HG03432 (cell line): ENCODE measurements around the gene UVSSA.
"Not testable (repeated sequence)": the region's sequence is repeated elsewhere in the genome, so short reads cannot be mapped to it uniquely, and the experiment has no call there.

ENCODE experiments used
- ATAC-seq: cut with Tn5 transposase; IDR thresholded peaks from one replicate; pipeline ENCODE4 v1.9.1; 2021; ENCODE audit warnings: mild to moderate bottlenecking, moderate library complexity; ENCODE audit not compliant: unreplicated experiment

The UVSSA gene

DNA sequence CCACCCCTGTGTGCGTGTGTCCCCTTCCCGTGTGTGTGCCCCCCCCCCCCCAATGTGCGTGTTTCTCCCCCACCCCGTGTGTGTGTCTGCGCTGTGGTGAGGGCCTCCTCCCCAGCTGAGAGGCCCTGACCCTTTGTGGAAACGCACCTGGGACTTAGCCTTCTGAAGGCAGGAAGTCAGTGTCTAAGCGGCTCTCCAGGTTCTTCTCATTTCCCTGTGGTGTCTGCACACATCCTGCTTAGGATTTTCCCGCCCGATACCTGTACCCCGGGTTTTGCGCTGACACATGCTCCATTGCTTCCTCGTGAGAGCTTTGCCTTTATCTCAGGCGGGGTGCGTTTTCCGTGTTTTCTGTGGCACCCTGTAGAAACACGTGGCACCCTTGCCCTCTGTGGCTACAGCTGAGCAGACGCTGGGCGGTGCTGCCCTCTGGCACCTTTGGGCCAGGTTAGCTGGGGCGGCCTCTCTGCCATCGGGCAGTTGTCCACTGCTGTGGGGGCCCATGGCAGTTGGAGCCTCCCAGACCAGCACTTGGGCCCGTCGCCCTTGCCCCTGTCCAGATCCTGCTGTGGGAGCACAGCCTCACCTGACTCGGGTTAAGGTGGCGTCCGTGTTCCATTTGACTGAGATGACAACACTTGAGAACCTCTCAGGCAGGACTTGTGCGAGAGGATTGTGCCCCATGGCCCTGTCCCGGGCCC lies 31.0 kb upstream of the UVSSA start:
- no peak for ATAC-seq

DNA sequence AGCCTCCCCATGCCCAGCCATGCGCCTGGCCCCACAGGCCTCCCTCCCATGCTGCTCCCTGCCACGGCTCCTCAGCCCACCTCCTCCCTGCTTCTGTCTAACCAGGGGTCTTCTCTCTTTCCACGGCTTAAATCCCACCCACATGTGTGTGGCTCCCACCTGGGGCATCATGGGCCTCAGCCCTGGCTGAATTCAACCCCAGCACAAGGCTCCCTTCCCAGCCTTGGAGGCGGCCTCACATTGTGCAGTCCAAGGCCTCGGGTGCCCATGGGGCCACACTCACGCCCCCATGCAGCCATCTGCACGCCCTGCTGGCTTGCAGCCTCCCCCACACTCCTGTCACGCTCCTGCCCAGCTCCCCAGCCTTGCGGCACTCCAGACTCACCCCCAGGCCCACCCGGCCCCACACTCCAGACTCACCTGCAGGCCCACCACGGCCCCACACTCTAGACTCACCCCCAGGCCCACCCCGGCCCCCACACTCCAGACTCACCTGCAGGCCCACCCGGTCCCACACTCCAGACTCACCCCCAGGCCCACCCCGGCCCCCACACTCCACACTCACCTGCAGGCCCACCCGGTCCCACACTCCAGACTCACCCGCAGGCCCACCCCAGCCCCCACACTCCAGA lies 30.4 kb upstream of the UVSSA start:
- ATAC-seq: no peak

- ATAC-seq: no peak
These were observed 29.6 kb upstream of the UVSSA start for GRCh38 chr4:1317177-1318045.

DNA sequence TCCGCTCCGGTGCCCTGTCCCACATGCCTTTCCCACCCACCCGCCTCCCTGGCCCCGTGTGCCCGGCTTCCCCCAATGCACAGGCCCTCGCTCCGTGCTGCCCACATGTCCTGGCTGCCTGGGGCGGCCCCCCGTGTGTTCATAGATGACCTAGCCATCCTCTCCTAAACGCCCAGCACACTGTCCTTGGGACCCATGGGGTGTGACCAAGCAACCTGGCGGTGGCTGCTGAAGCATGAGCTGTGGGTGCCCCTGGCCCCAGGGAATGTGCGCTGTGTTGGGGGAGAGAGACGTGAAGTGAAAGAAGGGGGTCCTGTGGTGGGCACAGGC lies 29.0 kb upstream of the UVSSA start:
- ATAC-seq: no peak

DNA sequence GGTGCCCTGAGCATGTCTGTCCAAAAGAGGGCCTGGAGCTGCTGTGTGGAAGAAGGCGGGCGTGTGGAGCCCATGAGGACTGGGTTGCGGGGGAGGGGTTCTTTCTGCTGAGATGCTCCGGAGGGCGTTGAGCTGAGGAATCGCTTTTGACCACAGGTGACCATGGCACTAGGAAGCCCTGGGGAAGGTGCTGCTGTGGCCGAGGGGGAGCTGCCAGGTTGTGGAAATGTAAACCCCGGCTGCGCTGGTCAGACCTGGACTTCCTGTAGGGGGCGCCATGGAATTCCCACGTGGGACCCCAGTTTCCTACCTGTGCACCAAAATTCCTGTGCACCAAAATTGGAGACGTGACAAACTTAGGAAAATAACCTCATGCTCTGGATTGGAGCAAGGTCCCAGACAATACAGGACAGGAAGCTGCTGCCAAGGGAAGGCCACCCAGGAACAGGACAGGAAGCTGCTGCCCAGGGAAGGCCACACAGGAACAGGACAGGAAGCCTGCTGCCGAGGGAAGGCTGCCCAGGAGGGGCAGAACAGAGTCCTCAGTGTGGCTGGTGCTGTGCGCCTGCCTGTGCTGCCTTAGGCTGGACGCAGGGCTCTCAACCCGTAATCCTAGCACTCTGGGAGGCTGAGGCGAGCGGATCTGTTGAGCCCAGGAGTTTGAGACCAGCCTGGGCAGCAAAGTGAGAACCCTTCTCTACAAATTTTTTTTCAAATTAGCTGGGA lies 28.4 kb upstream of the UVSSA start:
- ATAC-seq: no peak

- ATAC-seq: no peak
These were observed 25.5 kb upstream of the UVSSA start for GRCh38 chr4:1321486-1321885.

DNA sequence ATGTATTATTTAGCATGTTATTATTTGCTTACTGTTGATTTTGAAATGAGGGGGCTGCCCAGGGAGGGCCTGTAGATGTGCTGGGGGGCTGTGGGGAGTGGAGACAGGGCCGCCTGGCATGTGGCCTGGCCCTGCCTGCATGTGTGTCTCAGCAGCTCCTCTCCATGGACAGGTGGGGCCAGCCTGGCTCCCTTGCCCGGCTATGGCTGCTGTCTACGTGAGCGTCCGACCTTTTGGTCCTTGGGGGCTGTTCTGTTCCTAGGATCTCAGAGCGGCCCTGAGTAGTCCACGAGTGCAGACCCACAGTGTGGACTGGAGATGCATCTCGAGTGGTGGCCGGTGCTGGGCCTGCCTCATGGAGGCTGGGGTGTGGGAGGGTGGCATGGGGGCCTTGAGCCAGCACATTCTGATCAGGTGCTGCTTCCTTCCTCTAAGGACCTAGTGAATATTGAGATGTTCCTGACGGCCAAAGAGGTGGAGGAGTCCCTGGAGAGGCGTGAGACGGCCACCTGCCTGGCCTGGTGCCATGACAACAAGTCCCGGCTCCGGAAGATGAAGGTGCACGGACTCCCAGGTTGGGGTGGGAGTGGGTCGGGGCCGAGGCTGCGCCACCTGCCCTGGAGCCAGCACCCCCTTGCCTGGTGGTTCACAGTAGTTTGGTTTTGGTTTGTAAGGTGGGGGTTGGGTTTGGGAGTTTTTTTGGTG lies 24.9 kb upstream of the UVSSA start:
- no peak for ATAC-seq

GRCh38 chr4:1323280-1323634 lies 23.8 kb upstream of the UVSSA start:
- ATAC-seq: no peak

DNA sequence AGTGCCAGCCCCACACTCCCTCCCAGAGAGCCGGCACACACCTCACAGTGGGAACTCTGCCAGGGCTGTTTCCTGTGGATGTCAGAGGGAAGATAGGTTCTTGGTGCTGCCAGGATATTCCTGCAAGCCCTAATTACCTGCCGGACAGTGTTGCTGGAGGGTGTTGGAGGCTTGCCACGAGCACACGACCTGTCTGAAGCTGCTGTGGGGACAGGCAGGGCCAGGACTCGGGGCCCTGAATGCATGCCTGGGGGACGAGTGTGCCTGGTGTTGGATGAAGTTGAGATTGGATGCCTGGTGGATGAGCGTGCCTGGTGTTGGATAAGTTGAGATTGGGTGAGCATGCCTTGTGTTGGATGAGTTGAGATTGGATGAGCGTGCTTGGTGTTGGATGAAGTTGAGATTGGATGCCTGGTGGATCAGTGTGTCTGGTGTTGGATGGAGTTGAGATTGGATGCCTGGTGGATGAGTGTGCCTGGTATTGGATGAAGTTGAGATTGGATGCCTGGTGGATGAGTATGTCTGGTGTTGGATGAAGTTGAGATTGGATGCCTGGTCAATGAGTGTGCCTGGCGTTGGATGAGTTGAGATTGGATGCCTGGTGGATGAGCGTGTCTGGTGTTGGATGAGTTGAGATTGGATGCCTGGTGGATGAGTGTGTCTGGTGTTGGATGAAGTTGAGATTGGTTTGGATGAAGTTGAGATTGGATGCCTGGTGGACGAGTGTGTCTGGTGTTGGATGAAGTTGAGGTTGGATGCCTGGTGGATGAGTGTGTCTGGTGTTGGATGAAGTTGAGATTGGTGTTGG lies 23.2 kb upstream of the UVSSA start:
- ATAC-seq: no peak

- ATAC-seq: not testable (repeated sequence)
These were observed 22.4 kb upstream of the UVSSA start for GRCh38 chr4:1324443-1325175.

DNA sequence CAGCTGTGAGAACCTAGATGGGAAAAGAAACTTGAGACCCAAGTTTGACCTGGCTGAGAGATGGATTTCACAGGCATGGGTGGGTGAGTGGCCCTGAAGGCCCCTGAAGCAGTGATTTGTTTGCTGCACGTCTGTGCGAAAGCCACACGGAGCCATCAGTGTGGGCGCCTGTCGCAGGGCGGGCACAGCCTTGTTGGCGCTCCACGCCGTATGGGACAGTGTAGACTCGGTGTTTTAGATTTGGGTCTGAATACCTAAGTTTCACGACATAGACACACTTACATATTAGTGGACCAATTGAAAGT lies 21.9 kb upstream of the UVSSA start:
- no peak for ATAC-seq

- no peak for ATAC-seq
These were observed 21.1 kb upstream of the UVSSA start for GRCh38 chr4:1325681-1326635.

DNA sequence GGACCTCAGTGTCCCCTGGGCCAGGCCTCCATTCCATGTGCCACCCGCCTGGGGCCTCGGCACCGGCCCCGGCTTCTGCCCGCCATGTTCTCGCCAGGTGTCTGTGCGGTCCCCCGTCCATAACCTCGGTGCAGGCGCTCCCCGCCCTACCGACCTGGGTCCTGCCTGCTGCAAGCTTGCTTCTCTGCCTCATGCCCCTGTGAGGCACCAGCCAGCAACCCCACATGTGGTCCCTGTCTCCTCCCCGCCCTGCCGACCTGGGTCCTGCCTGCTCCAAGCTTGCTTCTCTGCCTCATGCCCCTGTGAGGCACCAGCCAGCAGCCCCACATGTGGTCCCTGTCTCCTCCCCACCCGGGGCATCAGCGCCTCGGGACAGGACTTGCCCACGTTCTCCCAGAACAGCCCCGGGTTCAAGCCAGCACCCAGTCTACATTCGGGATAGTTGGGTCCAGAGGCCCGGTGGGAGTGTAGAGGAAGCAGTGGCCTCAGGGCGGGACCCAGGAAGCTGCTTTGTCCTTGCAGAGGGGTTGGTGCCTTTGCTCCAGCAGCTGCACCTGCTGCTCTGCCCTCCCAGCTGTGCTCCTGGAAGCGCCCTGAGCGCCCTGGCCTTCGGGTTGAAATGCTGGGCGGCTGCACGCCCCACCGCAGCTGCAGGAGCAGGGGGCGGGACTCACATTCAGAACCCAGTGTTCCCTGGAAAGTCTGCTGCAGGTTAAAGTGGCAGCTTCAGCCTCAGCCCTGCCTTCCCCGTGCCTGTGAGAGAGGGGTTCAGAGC lies 20.1 kb upstream of the UVSSA start:
- ATAC-seq: no peak

DNA sequence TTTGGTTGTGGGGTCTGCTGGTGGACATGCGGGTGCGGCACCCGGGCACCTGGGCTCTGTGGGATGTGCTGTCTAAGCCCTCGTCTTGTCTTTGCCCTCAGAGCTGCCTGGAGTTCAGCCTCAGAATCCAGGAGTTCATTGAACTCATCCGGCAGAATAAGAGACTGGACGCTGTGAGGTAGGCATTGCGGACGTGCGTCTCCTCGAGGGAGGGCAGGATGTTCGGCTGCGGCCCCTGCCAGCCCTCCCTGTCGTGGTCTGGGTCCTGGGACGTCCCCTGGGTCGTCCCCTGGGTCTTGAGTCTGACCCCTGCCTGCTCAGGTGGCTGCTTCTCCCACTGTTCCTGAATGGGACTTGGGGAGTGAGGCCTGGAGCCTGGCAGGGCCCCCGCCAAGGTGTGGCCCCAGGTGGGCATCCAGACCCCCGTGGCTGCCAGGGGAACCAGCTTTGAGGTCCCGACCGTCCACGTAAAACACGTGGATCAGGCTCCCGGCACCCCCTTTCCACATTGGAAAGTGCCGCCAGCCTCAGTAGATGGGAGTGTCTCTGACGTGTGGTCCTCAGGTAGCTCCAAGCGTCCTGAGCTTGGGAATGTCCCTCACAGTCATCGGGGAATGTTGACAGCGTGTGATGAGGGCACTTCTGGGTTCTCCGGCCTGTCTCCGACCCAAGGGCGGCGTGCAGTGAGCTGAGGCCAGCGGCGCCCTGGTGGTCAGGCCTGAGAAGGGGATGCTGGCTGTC lies 19.3 kb upstream of the UVSSA start:
- ATAC-seq: no peak

DNA sequence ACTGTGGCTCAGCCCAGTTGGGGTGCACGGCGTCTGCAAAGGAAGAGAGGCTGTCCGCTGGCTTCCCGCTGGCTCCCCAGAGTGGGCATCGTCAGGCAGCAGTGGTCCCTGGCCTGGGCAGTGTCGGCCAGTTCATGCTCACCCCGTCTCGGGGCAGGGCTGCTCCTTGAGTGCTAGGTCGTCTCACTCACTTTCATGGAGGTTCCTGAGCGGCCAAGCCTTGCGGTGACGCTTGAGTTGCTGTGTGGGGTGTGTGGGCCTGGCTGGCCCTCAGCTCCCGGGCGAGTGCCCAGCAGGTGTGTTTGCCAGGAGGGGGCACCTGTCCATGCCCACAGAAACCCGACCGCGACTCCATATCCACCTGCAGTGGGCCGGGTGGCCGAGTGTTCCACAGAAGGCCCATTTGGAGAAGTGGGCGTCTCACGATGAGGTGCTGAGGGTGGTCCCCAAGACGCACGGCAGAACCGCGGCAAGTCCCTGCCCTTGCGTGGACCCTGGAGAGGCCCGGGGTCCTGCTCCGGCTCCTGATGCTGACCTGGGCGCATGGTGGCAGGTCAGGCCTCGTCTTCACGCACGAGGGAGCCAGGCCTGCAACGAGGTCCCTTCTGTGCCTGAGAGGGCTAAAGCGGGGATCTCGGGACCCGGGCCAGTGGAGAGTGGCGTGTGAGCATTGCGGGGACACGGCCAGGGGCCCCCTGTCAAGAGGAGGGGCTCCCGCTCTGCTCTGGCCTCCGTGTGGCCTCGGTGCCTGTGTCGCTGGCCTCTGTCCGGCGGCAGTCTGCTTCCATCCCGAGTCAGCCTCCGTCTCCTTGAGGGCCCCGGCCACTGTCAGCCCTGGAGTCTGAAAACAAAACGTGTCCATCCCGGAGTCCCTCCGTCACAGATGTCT lies 18.5 kb upstream of the UVSSA start:
- no peak for ATAC-seq
